Erythroblast (primary cell): ENCODE results near the gene SFXN5.

ENCODE experiments used
- GATA1 ChIP-seq: IDR thresholded peaks from 2 replicates; pipeline ENCODE4 v1.6.1; 2011; ENCODE audit warnings: low read depth, mild to moderate bottlenecking, control low read depth, low read length, moderate library complexity
- POLR2A ChIP-seq: IDR thresholded peaks from 2 replicates; pipeline ENCODE4 v1.6.1; 2011; ENCODE audit warnings: mild to moderate bottlenecking, low read length

DNA sequence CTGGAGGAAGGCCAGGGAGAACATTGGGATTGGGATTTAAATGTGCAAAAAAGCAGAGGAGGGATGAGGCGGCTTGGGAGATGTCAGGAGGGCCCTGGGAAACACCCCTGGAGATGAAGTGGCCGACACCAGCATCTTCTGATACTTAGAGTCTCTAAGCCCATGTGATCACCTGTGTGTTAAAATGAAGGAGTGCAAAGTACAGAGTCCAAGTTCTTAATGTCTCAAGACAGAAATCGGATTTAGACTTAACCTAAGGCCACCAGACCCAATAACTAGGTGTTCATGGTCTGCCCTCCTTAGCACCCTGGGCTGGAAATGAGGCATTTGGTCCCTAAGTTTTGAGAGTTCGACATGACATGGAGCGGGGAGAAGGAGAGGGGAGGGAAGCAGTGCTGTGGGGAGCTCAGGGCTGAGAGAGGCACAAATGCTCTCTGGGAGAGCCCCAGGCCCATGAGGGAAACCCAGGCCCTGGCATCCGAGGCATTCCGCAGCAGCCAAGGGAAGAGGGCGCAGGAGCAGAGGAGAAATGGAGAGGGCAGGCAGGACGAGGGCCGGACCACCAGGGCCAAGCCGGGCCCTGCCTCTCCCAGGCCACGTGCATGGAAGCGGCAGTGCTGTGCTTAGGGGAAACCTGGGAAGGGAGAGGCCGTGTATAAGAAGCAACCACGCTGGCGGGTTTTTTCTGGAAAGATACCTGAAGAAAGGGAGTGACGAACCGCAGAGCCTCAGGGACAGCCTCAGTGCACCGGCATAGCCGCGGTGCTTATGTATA lies 63.3 kb downstream of the SFXN5 start:
- no peak for TF ChIP-seq POLR2A
- TF ChIP-seq GATA1 = no peak
